KMS-11 (cell line): ENCODE results near the gene FARS2.
A peak's percentile ranks its signal among the peaks of the same experiment; 100 is the strongest.

Experiments
- H2AFZ ChIP-seq: fragments of 200-600 bp; sonication (generic); 2 replicates; pipeline ENCODE4 v1.6.1; 2016; ENCODE audit warnings: antibody characterized with exemption, mixed run types, low read depth
- H3K27ac ChIP-seq: fragments of 200-600 bp; sonication (generic); 2 replicates; pipeline ENCODE4 v1.6.1; 2016; ENCODE audit warnings: mild to moderate bottlenecking, mixed run types
- H3K27me3 ChIP-seq: fragments of 200-600 bp; sonication (generic); 2 replicates; pipeline ENCODE4 v1.6.1; 2017; ENCODE audit warnings: mild to moderate bottlenecking, low read depth, mixed run types, moderate library complexity; ENCODE audit not compliant: insufficient read depth
- H3K36me3 ChIP-seq: fragments of 200-600 bp; sonication (generic); 2 replicates; pipeline ENCODE4 v1.6.1; 2017; ENCODE audit warnings: mild to moderate bottlenecking, mixed run types; ENCODE audit not compliant: insufficient read depth
- H3K4me1 ChIP-seq: fragments of 200-600 bp; sonication (generic); 2 replicates; pipeline ENCODE4 v1.6.1; 2016; ENCODE audit warnings: mild to moderate bottlenecking, low read depth, mixed run types; ENCODE audit not compliant: poor library complexity, severe bottlenecking
- H3K4me2 ChIP-seq: fragments of 200-600 bp; sonication (generic); 2 replicates; pipeline ENCODE4 v1.7.0; 2016; ENCODE audit warnings: mild to moderate bottlenecking, mixed run types
- H3K4me3 ChIP-seq: fragments of 200-600 bp; sonication (generic); IDR thresholded peaks from 2 replicates; pipeline ENCODE4 v1.6.1; 2017; ENCODE audit warnings: low read depth, low read length, mixed read lengths; ENCODE audit not compliant: insufficient read depth
- H3K79me2 ChIP-seq: fragments of 200-600 bp; sonication (generic); 2 replicates; pipeline ENCODE4 v1.6.1; 2016; ENCODE audit warnings: low read depth, mixed run types; ENCODE audit not compliant: insufficient read depth
- H3K9ac ChIP-seq: fragments of 200-600 bp; sonication (generic); 2 replicates; pipeline ENCODE4 v1.6.1; 2016; ENCODE audit warnings: mild to moderate bottlenecking, mixed run types
- H4K20me1 ChIP-seq: fragments of 200-600 bp; sonication (generic); 2 replicates; pipeline ENCODE4 v1.6.1; 2016; ENCODE audit warnings: mild to moderate bottlenecking, mixed run types; ENCODE audit not compliant: insufficient read depth
- CTCF ChIP-seq: fragments of 200-600 bp; sonication (generic); conservative IDR thresholded peaks from 2 replicates; pipeline ENCODE4 v1.6.1; 2017; ENCODE audit warnings: low read depth, mild to moderate bottlenecking, antibody characterized with exemption, low read length, moderate library complexity, mixed read lengths

FARS2 gene

GRCh38 chr6:5341845-5342244, 80.5 kb downstream of the FARS2 start:
- TF ChIP-seq CTCF: no peak
- Histone ChIP-seq H3K27me3 (no peaks in the 10 kb centered on the region), H3K4me1 (peaks cover 17% of the 10 kb centered on the region), H3K27ac (no peak overlapping the region), H3K9ac (no peak overlapping the region), H4K20me1 (no peaks in the 10 kb centered on the region), H3K4me3 (no peak overlapping the region), H3K4me2 (no peak overlapping the region), H3K79me2 (no peaks in the 10 kb centered on the region), H3K36me3 (no peaks in the 10 kb centered on the region), H2AFZ (no peak overlapping the region)

GRCh38 chr6:5343998-5344397, 82.7 kb downstream of the FARS2 start:
- Histone ChIP-seq H3K27ac (no peak overlapping the region), H3K79me2 (no peaks in the 10 kb centered on the region), H3K4me2 (no peak overlapping the region), H3K27me3 (no peaks in the 10 kb centered on the region), H4K20me1 (no peaks in the 10 kb centered on the region), H3K36me3 (no peaks in the 10 kb centered on the region), H3K4me3 (no peak overlapping the region), H3K9ac (no peak overlapping the region), H3K4me1 (peaks cover 17% of the 10 kb centered on the region), H2AFZ (no peak overlapping the region)
- TF ChIP-seq CTCF: no peak

GRCh38 chr6:5345324-5345723, 84.0 kb downstream of the FARS2 start:
- peak overlapping the region; percentile 43; the same call in 1 of the 2 replicates for H3K27ac ChIP-seq
- no peaks in the 10 kb centered on the region for H3K36me3 ChIP-seq
- no peaks in the 10 kb centered on the region for H4K20me1 ChIP-seq
- no peaks in the 10 kb centered on the region for H3K79me2 ChIP-seq
- H3K27me3 ChIP-seq: no peaks in the 10 kb centered on the region
- peak overlapping the region; percentile 22 for H3K4me2 ChIP-seq
- no peak for TF ChIP-seq CTCF
- no peak overlapping the region for H2AFZ ChIP-seq
- H3K4me3 ChIP-seq: no peak overlapping the region
- no peak overlapping the region; the same call in 1 of the 2 replicates for H3K9ac ChIP-seq
- H3K4me1 ChIP-seq: peaks cover 17% of the 10 kb centered on the region

- no peaks in the 10 kb centered on the region; the same call in 1 of the 2 replicates for H3K79me2 ChIP-seq
- no peaks in the 10 kb centered on the region for H3K36me3 ChIP-seq
These were observed 90.4 kb downstream of the FARS2 start for GRCh38 chr6:5351552-5352210.

More at GRCh38 chr6:5351552-5352210, 90.4 kb downstream of the FARS2 start:
- H3K4me3 ChIP-seq: no peak overlapping the region
- H2AFZ ChIP-seq: no peak overlapping the region
- no peak for TF ChIP-seq CTCF
- H3K27me3 ChIP-seq: no peaks in the 10 kb centered on the region
- no peaks in the 10 kb centered on the region for H4K20me1 ChIP-seq
- no peaks in the 10 kb centered on the region for H3K4me1 ChIP-seq
- no peak overlapping the region for H3K27ac ChIP-seq
- H3K4me2 ChIP-seq: no peak overlapping the region
- H3K9ac ChIP-seq: no peak overlapping the region
